Measurements from ENCODE around the gene PDE7B. TPM values are rescaled to one million over a fixed set of nuclear protein-coding genes. Genes with fewer than 3 reads are reported as not detected.

The PDE7B gene
- total RNA-seq, 1 donor from 2014 or later = 13.6 TPM

DNA sequence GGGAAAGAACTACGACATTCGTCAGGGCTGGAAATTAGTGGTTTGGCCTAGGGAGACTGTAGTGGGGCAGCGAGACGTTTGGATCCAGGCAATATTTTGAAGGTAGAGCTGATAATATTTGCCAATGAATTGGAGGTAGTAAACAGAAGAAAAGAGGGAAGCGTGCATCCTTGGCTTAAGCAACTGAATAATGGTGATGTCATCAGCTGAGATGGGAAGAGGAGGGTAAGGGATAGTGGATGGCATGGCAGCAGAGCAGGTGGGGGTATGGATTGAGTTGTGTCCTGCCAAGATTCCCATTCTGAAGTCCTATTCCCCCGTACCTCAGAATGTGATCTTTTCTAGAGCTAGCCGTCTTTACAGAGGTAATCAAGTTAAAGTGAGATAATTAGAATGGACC lies 119.2 kb downstream of the PDE7B start:
- Histone ChIP-seq H3K4me3 (ENCODE audit: low read length in 3 of 3) (no peak overlapping the region), H3K9me3 (ENCODE audit: control insufficient read depth in 3 of 3, low read length in 3 of 3) (no peaks in the 10 kb centered on the region), H3K27ac (ENCODE audit: low read depth, low read length) (no peak overlapping the region), H3K9ac (ENCODE audit: low read depth in 1 of 3, low read length in 3 of 3) (no peak overlapping the region), H3K4me1 (ENCODE audit: control insufficient read depth in 3 of 3, insufficient read depth in 3 of 3, low read length in 3 of 3) (no peaks in the 10 kb centered on the region), H3K27me3 (ENCODE audit: control insufficient read depth in 3 of 3, insufficient read depth in 3 of 3, low read length in 3 of 3) (no peaks in the 10 kb centered on the region), H3K36me3 (ENCODE audit: control insufficient read depth in 3 of 3, insufficient read depth in 3 of 3, low read length in 3 of 3) (no peaks in the 10 kb centered on the region)

GRCh38 chr6:135971351-135971750 lies 119.8 kb downstream of the PDE7B start:
- no peaks in the 10 kb centered on the region for H3K27me3 ChIP-seq (ENCODE audit: control insufficient read depth in 3 of 3, insufficient read depth in 3 of 3, low read length in 3 of 3)
- no peaks in the 10 kb centered on the region for H3K36me3 ChIP-seq (ENCODE audit: control insufficient read depth in 3 of 3, insufficient read depth in 3 of 3, low read length in 3 of 3)

GRCh38 chr6:135972150-135972549 lies 120.6 kb downstream of the PDE7B start:
- Histone ChIP-seq H3K9ac (ENCODE audit: low read depth in 1 of 3, low read length in 3 of 3) (no peak overlapping the region), H3K36me3 (ENCODE audit: control insufficient read depth in 3 of 3, insufficient read depth in 3 of 3, low read length in 3 of 3) (no peaks in the 10 kb centered on the region), H3K27ac (ENCODE audit: low read depth, low read length) (no peak overlapping the region), H3K4me3 (ENCODE audit: low read length in 3 of 3) (no peak overlapping the region), H3K9me3 (ENCODE audit: control insufficient read depth in 3 of 3, low read length in 3 of 3) (no peaks in the 10 kb centered on the region), H3K27me3 (ENCODE audit: control insufficient read depth in 3 of 3, insufficient read depth in 3 of 3, low read length in 3 of 3) (no peaks in the 10 kb centered on the region), H3K4me1 (ENCODE audit: control insufficient read depth in 3 of 3, insufficient read depth in 3 of 3, low read length in 3 of 3) (no peaks in the 10 kb centered on the region)

More at GRCh38 chr6:135971351-135971750, 119.8 kb downstream of the PDE7B start:
- H3K4me1 ChIP-seq (ENCODE audit: control insufficient read depth in 3 of 3, insufficient read depth in 3 of 3, low read length in 3 of 3) = no peaks in the 10 kb centered on the region
- H3K4me3 ChIP-seq (ENCODE audit: low read length in 3 of 3) = no peak overlapping the region
- no peak overlapping the region for H3K27ac ChIP-seq (ENCODE audit: low read depth, low read length)
- no peak overlapping the region for H3K9ac ChIP-seq (ENCODE audit: low read depth in 1 of 3, low read length in 3 of 3)
- H3K9me3 ChIP-seq (ENCODE audit: control insufficient read depth in 3 of 3, low read length in 3 of 3) = no peaks in the 10 kb centered on the region

DNA sequence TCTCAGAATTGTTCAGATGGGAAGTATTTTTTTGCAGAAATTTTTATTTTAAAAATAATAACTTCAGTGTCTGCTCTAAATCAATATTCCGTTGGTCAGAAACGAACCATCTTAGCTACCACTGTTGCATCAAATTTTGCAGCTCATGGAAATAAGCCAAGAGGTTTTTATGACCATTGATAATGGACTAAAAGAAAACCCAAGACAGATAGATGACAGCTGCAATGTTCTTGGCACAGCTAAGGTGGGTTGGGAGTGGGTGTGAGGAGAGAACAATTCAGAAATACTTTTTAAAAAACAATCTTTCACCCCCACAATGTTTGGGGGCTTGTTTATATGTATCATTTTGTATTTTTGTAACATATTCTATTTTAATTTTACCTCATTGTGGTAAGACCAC lies 121.1 kb downstream of the PDE7B start:
- no peaks in the 10 kb centered on the region for H3K36me3 ChIP-seq (ENCODE audit: control insufficient read depth in 3 of 3, insufficient read depth in 3 of 3, low read length in 3 of 3)
- no peak overlapping the region for H3K9ac ChIP-seq (ENCODE audit: low read depth in 1 of 3, low read length in 3 of 3)
- no peak overlapping the region for H3K27ac ChIP-seq (ENCODE audit: low read depth, low read length)
- no peaks in the 10 kb centered on the region for H3K4me1 ChIP-seq (ENCODE audit: control insufficient read depth in 3 of 3, insufficient read depth in 3 of 3, low read length in 3 of 3)
- no peaks in the 10 kb centered on the region for H3K27me3 ChIP-seq (ENCODE audit: control insufficient read depth in 3 of 3, insufficient read depth in 3 of 3, low read length in 3 of 3)
- H3K4me3 ChIP-seq (ENCODE audit: low read length in 3 of 3) = no peak overlapping the region
- H3K9me3 ChIP-seq (ENCODE audit: control insufficient read depth in 3 of 3, low read length in 3 of 3) = no peaks in the 10 kb centered on the region

DNA sequence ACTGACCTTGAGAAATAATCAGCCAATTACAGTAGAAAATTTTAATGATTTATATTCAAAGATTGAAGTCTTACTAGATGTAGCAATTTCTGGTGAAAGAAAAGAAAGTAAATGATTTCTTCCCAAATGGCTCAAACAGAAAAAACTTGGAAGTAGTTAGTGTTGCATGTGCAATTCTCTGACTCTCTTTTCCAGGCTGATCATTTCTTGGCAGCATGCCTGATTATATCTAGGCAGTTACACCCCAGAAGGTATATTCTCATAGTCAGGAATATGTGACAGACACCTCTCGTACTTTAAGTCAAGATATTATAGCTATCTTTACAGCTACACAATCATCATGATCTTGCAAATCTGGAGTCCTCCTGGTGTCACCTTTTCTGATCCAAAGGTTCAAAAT lies 122.9 kb downstream of the PDE7B start:
- no peak overlapping the region for H3K27ac ChIP-seq (ENCODE audit: low read depth, low read length)
- no peak overlapping the region for H3K9ac ChIP-seq (ENCODE audit: low read depth in 1 of 3, low read length in 3 of 3)
- H3K27me3 ChIP-seq (ENCODE audit: control insufficient read depth in 3 of 3, insufficient read depth in 3 of 3, low read length in 3 of 3) = no peaks in the 10 kb centered on the region
- no peaks in the 10 kb centered on the region for H3K4me1 ChIP-seq (ENCODE audit: control insufficient read depth in 3 of 3, insufficient read depth in 3 of 3, low read length in 3 of 3)
- no peak overlapping the region for H3K4me3 ChIP-seq (ENCODE audit: low read length in 3 of 3)
- H3K36me3 ChIP-seq (ENCODE audit: control insufficient read depth in 3 of 3, insufficient read depth in 3 of 3, low read length in 3 of 3) = no peaks in the 10 kb centered on the region
- no peaks in the 10 kb centered on the region for H3K9me3 ChIP-seq (ENCODE audit: control insufficient read depth in 3 of 3, low read length in 3 of 3)

DNA sequence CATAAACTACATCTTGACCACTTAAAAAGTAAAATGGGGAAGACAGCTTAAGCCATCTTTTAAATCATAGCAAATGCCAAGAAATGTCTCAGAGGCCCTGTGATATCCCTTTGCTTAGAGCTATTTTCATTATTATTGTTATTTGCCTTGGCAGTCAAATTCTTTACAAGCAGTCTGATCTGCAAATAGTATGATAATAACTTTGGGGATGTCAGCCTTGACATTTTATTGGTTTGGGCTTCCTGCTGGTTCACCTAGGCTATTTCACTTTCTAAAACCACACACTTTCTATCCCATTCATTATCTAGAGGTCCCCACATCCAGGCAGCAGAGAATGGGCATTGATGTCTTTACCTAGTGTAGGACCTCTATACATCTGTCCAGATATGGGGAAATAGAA lies 125.1 kb downstream of the PDE7B start:
- H3K27me3 ChIP-seq (ENCODE audit: control insufficient read depth in 3 of 3, insufficient read depth in 3 of 3, low read length in 3 of 3) = no peaks in the 10 kb centered on the region
- no peak overlapping the region for H3K9ac ChIP-seq (ENCODE audit: low read depth in 1 of 3, low read length in 3 of 3)
- H3K4me1 ChIP-seq (ENCODE audit: control insufficient read depth in 3 of 3, insufficient read depth in 3 of 3, low read length in 3 of 3) = no peaks in the 10 kb centered on the region
- H3K36me3 ChIP-seq (ENCODE audit: control insufficient read depth in 3 of 3, insufficient read depth in 3 of 3, low read length in 3 of 3) = no peaks in the 10 kb centered on the region
- H3K4me3 ChIP-seq (ENCODE audit: low read length in 3 of 3) = no peak overlapping the region
- H3K9me3 ChIP-seq (ENCODE audit: control insufficient read depth in 3 of 3, low read length in 3 of 3) = no peaks in the 10 kb centered on the region
- H3K27ac ChIP-seq (ENCODE audit: low read depth, low read length) = no peak overlapping the region

- no peaks in the 10 kb centered on the region for H3K27me3 ChIP-seq (ENCODE audit: control insufficient read depth in 3 of 3, insufficient read depth in 3 of 3, low read length in 3 of 3)
- H3K4me1 ChIP-seq (ENCODE audit: control insufficient read depth in 3 of 3, insufficient read depth in 3 of 3, low read length in 3 of 3) = no peaks in the 10 kb centered on the region
- no peak overlapping the region for H3K9ac ChIP-seq (ENCODE audit: low read depth in 1 of 3, low read length in 3 of 3)
- H3K9me3 ChIP-seq (ENCODE audit: control insufficient read depth in 3 of 3, low read length in 3 of 3) = no peaks in the 10 kb centered on the region
- H3K4me3 ChIP-seq (ENCODE audit: low read length in 3 of 3) = no peak overlapping the region
- no peaks in the 10 kb centered on the region for H3K36me3 ChIP-seq (ENCODE audit: control insufficient read depth in 3 of 3, insufficient read depth in 3 of 3, low read length in 3 of 3)
- H3K27ac ChIP-seq (ENCODE audit: low read depth, low read length) = no peak overlapping the region
Measured at GRCh38 chr6:135983093-135983492, 131.6 kb downstream of the PDE7B start.

GRCh38 chr6:135983718-135984343 lies 132.3 kb downstream of the PDE7B start:
- H3K27ac ChIP-seq (ENCODE audit: low read depth, low read length) = no peak overlapping the region
- no peaks in the 10 kb centered on the region for H3K27me3 ChIP-seq (ENCODE audit: control insufficient read depth in 3 of 3, insufficient read depth in 3 of 3, low read length in 3 of 3)
- no peak overlapping the region for H3K9ac ChIP-seq (ENCODE audit: low read depth in 1 of 3, low read length in 3 of 3)
- no peaks in the 10 kb centered on the region for H3K4me1 ChIP-seq (ENCODE audit: control insufficient read depth in 3 of 3, insufficient read depth in 3 of 3, low read length in 3 of 3)
- H3K36me3 ChIP-seq (ENCODE audit: control insufficient read depth in 3 of 3, insufficient read depth in 3 of 3, low read length in 3 of 3) = no peaks in the 10 kb centered on the region
- H3K9me3 ChIP-seq (ENCODE audit: control insufficient read depth in 3 of 3, low read length in 3 of 3) = no peaks in the 10 kb centered on the region
- no peak overlapping the region for H3K4me3 ChIP-seq (ENCODE audit: low read length in 3 of 3)

DNA sequence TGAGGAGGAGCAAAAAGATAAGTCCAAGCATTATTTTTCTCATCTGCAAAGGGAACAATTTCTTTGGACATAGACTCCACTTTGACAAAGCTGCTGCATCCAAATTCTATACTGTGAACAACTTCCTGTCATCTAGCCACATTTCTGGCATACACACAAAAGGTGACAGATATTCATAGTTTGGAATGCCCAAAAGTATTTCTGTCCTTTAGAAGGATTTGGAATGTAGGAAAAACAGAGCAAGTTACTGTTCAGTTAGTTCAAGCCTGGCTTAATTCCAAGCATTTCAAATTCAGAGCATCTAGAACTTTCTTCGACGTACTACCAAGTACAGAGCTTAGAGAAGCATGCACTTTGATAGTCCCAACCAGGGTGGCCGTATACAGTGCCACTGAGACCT lies 134.0 kb downstream of the PDE7B start:
- Histone ChIP-seq H3K9ac (ENCODE audit: low read depth in 1 of 3, low read length in 3 of 3) (no peak overlapping the region), H3K27ac (ENCODE audit: low read depth, low read length) (no peak overlapping the region), H3K4me3 (ENCODE audit: low read length in 3 of 3) (no peak overlapping the region)

DNA sequence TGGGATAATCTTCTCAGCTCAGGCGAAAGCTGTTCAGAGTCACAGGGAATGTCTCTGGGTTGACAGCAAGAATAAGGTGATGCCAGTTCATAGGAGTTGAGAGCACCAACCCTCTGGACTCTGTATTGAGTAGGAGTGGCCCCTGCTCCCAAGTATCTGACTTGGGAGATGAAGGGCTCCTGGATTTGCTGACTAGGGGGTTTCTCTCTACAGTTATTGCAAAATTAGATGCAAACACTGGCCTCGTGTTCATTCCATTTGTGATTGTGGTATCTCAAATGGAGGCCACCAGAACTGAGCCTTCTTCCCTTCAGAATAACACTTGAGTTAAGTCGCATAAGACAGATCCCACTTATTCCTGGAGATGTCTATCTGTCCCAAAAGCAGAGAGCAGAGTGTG lies 135.7 kb downstream of the PDE7B start:
- no peaks in the 10 kb centered on the region for H3K36me3 ChIP-seq (ENCODE audit: control insufficient read depth in 3 of 3, insufficient read depth in 3 of 3, low read length in 3 of 3)
- H3K27ac ChIP-seq (ENCODE audit: low read depth, low read length) = no peak overlapping the region
- no peak overlapping the region for H3K9ac ChIP-seq (ENCODE audit: low read depth in 1 of 3, low read length in 3 of 3)
- H3K4me1 ChIP-seq (ENCODE audit: control insufficient read depth in 3 of 3, insufficient read depth in 3 of 3, low read length in 3 of 3) = no peaks in the 10 kb centered on the region
- H3K27me3 ChIP-seq (ENCODE audit: control insufficient read depth in 3 of 3, insufficient read depth in 3 of 3, low read length in 3 of 3) = no peaks in the 10 kb centered on the region
- no peaks in the 10 kb centered on the region for H3K9me3 ChIP-seq (ENCODE audit: control insufficient read depth in 3 of 3, low read length in 3 of 3)
- H3K4me3 ChIP-seq (ENCODE audit: low read length in 3 of 3) = no peak overlapping the region

More for the DNA sequence above, 134.0 kb downstream of the PDE7B start:
- Histone ChIP-seq H3K27me3 (ENCODE audit: control insufficient read depth in 3 of 3, insufficient read depth in 3 of 3, low read length in 3 of 3) (no peaks in the 10 kb centered on the region), H3K9me3 (ENCODE audit: control insufficient read depth in 3 of 3, low read length in 3 of 3) (no peaks in the 10 kb centered on the region), H3K4me1 (ENCODE audit: control insufficient read depth in 3 of 3, insufficient read depth in 3 of 3, low read length in 3 of 3) (no peaks in the 10 kb centered on the region), H3K36me3 (ENCODE audit: control insufficient read depth in 3 of 3, insufficient read depth in 3 of 3, low read length in 3 of 3) (no peaks in the 10 kb centered on the region)
